ENCODE results near the gene TRIM65.

The TRIM65 gene

GRCh38 chr17:75922173-75922961 lies 25.6 kb upstream of the TRIM65 start:
- Histone ChIP-seq H3K9me3 (ENCODE audit: low read depth, low read length) (no peaks in the 10 kb centered on the region), H3K36me3 (ENCODE audit: insufficient read depth, low read length) (no peaks in the 10 kb centered on the region; the same call in 1 of the 2 replicates), H3K27ac (no peak overlapping the region), H3K4me3 (no peak overlapping the region), H3K9ac (ENCODE audit: insufficient read length) (no peak overlapping the region)
- no peak for TF ChIP-seq POLR2AphosphoS5 (IDR thresholded peaks at IDR 0.05; ENCODE audit: borderline replicate concordance, low read depth, low read length)
- TF ChIP-seq EZH2 (IDR thresholded peaks at IDR 0.05), result no peak
- TF ChIP-seq FOXP2 (optimal IDR thresholded peaks at IDR 0.05; ENCODE audit: control extremely low read depth, extremely low read length, insufficient read depth), result no peak
- no peak for DNase-seq (ENCODE audit: low read depth, low spot score)

- TF ChIP-seq FOXP2 (optimal IDR thresholded peaks at IDR 0.05; ENCODE audit: control extremely low read depth, extremely low read length, insufficient read depth) (no peak), EZH2 (IDR thresholded peaks at IDR 0.05) (no peak), POLR2AphosphoS5 (IDR thresholded peaks at IDR 0.05; ENCODE audit: borderline replicate concordance, low read depth, low read length) (no peak)
- Histone ChIP-seq H3K27ac (no peak overlapping the region), H3K9ac (ENCODE audit: insufficient read length) (no peak overlapping the region), H3K36me3 (ENCODE audit: insufficient read depth, low read length) (no peaks in the 10 kb centered on the region; the same call in 1 of the 2 replicates), H3K9me3 (ENCODE audit: low read depth, low read length) (no peaks in the 10 kb centered on the region), H3K4me3 (no peak overlapping the region)
- no peak for DNase-seq (ENCODE audit: low read depth, low spot score)
Observed at GRCh38 chr17:75921596-75921995, 24.8 kb upstream of the TRIM65 start.

- no peak for DNase-seq (ENCODE audit: low read depth, low spot score)
Observed at GRCh38 chr17:75920045-75920560, 23.4 kb upstream of the TRIM65 start.

GRCh38 chr17:75919611-75920010 lies 22.9 kb upstream of the TRIM65 start:
- Histone ChIP-seq H3K36me3 (ENCODE audit: insufficient read depth, low read length) (no peaks in the 10 kb centered on the region; the same call in 1 of the 2 replicates), H3K9ac (ENCODE audit: insufficient read length) (no peak overlapping the region), H3K9me3 (ENCODE audit: low read depth, low read length) (no peaks in the 10 kb centered on the region), H3K27ac (no peak overlapping the region), H3K4me3 (no peak overlapping the region)
- DNase-seq (ENCODE audit: low read depth, low spot score), result no peak
- TF ChIP-seq FOXP2 (optimal IDR thresholded peaks at IDR 0.05; ENCODE audit: control extremely low read depth, extremely low read length, insufficient read depth), result no peak
- TF ChIP-seq POLR2AphosphoS5 (IDR thresholded peaks at IDR 0.05; ENCODE audit: borderline replicate concordance, low read depth, low read length), result no peak
- TF ChIP-seq EZH2 (IDR thresholded peaks at IDR 0.05), result no peak

More at GRCh38 chr17:75920045-75920560, 23.4 kb upstream of the TRIM65 start:
- no peak overlapping the region for H3K9ac ChIP-seq (ENCODE audit: insufficient read length)
- H3K27ac ChIP-seq, result no peak overlapping the region
- no peak overlapping the region for H3K4me3 ChIP-seq
- no peaks in the 10 kb centered on the region; the same call in 1 of the 2 replicates for H3K36me3 ChIP-seq (ENCODE audit: insufficient read depth, low read length)
- no peaks in the 10 kb centered on the region for H3K9me3 ChIP-seq (ENCODE audit: low read depth, low read length)
- TF ChIP-seq POLR2AphosphoS5 (IDR thresholded peaks at IDR 0.05; ENCODE audit: borderline replicate concordance, low read depth, low read length) (no peak), FOXP2 (optimal IDR thresholded peaks at IDR 0.05; ENCODE audit: control extremely low read depth, extremely low read length, insufficient read depth) (no peak), EZH2 (IDR thresholded peaks at IDR 0.05) (no peak)

GRCh38 chr17:75917917-75918445 lies 21.2 kb upstream of the TRIM65 start:
- Histone ChIP-seq H3K36me3 (ENCODE audit: insufficient read depth, low read length) (no peaks in the 10 kb centered on the region; the same call in 1 of the 2 replicates), H3K9ac (ENCODE audit: insufficient read length) (no peak overlapping the region), H3K9me3 (ENCODE audit: low read depth, low read length) (no peaks in the 10 kb centered on the region), H3K4me3 (no peak overlapping the region), H3K27ac (no peak overlapping the region)
- TF ChIP-seq EZH2 (IDR thresholded peaks at IDR 0.05) (no peak), FOXP2 (optimal IDR thresholded peaks at IDR 0.05; ENCODE audit: control extremely low read depth, extremely low read length, insufficient read depth) (no peak), POLR2AphosphoS5 (IDR thresholded peaks at IDR 0.05; ENCODE audit: borderline replicate concordance, low read depth, low read length) (no peak)
- DNase-seq (ENCODE audit: low read depth, low spot score), result no peak

GRCh38 chr17:75917141-75917916 lies 20.6 kb upstream of the TRIM65 start:
- Histone ChIP-seq H3K9ac (ENCODE audit: insufficient read length) (no peak overlapping the region), H3K4me3 (no peak overlapping the region), H3K9me3 (ENCODE audit: low read depth, low read length) (no peaks in the 10 kb centered on the region), H3K36me3 (ENCODE audit: insufficient read depth, low read length) (no peaks in the 10 kb centered on the region; the same call in 1 of the 2 replicates), H3K27ac (no peak overlapping the region)
- TF ChIP-seq EZH2 (IDR thresholded peaks at IDR 0.05) (no peak), FOXP2 (optimal IDR thresholded peaks at IDR 0.05; ENCODE audit: control extremely low read depth, extremely low read length, insufficient read depth) (no peak), POLR2AphosphoS5 (IDR thresholded peaks at IDR 0.05; ENCODE audit: borderline replicate concordance, low read depth, low read length) (no peak)
- DNase-seq (ENCODE audit: low read depth, low spot score), result no peak

- Histone ChIP-seq H3K9ac (ENCODE audit: insufficient read length) (no peak overlapping the region), H3K4me3 (no peak overlapping the region), H3K36me3 (ENCODE audit: insufficient read depth, low read length) (no peaks in the 10 kb centered on the region; the same call in 1 of the 2 replicates), H3K27ac (no peak overlapping the region), H3K9me3 (ENCODE audit: low read depth, low read length) (no peaks in the 10 kb centered on the region)
- no peak for TF ChIP-seq POLR2AphosphoS5 (IDR thresholded peaks at IDR 0.05; ENCODE audit: borderline replicate concordance, low read depth, low read length)
- TF ChIP-seq FOXP2 (optimal IDR thresholded peaks at IDR 0.05; ENCODE audit: control extremely low read depth, extremely low read length, insufficient read depth), result no peak
- TF ChIP-seq EZH2 (IDR thresholded peaks at IDR 0.05), result no peak
- DNase-seq (ENCODE audit: low read depth, low spot score), result no peak
Observed at GRCh38 chr17:75915268-75915667, 18.5 kb upstream of the TRIM65 start.
